ENCODE data around the gene SIGLEC8. TPM values are rescaled to one million over a fixed set of nuclear protein-coding genes. Genes with fewer than 3 reads are reported as not detected.

SIGLEC8 gene
- polyA plus RNA-seq, 1 donor from 2014 or later: not detected

DNA sequence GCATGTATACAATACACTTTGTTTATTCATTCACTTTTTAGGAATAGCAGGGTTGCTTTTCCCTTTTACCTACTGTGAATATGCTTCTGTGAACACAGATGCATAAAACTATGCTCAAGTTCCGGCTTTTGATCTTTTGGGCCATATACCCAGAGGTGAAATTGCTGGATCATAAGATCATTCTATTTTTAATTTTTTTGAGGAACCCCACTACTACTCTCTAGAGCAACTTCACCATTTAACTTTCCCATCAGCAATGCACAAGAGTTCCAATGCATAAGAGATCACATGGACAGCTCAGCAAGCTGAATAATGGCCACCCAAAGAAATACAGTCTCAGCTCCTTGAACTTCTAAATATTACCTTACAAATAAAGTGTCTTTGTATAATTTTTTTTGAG lies 23.8 kb downstream of the SIGLEC8 start:
- Histone ChIP-seq H3K9me3 (ENCODE audit: low read length) (no peaks in the 10 kb centered on the region), H3K27ac (ENCODE audit: low read length) (no peak overlapping the region), H3K9me2 (ENCODE audit: insufficient read depth, low read length) (no peaks in the 10 kb centered on the region), H2AFZ (ENCODE audit: low read depth, low read length) (no peak overlapping the region), H3K9ac (ENCODE audit: low read length) (no peak overlapping the region), H3K27me3 (ENCODE audit: insufficient read depth, low read depth, low read length) (no peaks in the 10 kb centered on the region), H3F3A (ENCODE audit: insufficient read depth, low read length, poor library complexity, severe bottlenecking) (no peaks in the 10 kb centered on the region), H3K79me2 (replicated peaks; ENCODE audit: insufficient read depth, low read length) (no peaks in the 10 kb centered on the region), H4K20me1 (ENCODE audit: insufficient read depth) (no peaks in the 10 kb centered on the region), H3K4me3 (ENCODE audit: low read length) (no peak overlapping the region), H3K36me3 (ENCODE audit: insufficient read depth, low read length) (no peaks in the 10 kb centered on the region), H3K4me2 (ENCODE audit: low read length) (no peak overlapping the region)
- TF ChIP-seq EZH2 (IDR thresholded peaks at IDR 0.05; ENCODE audit: borderline replicate concordance, insufficient read depth, low read length, poor library complexity, severe bottlenecking): no peak
- no peak for TF ChIP-seq REST (IDR thresholded peaks at IDR 0.05; ENCODE audit: borderline replicate concordance)
- TF ChIP-seq EP300 (conservative IDR thresholded peaks at IDR 0.05; ENCODE audit: poor library complexity, severe bottlenecking): no peak
- no peak for TF ChIP-seq RAD21 (conservative IDR thresholded peaks at IDR 0.05)
- no peak for TF ChIP-seq POLR2AphosphoS5 (IDR thresholded peaks at IDR 0.05)
- no peak for TF ChIP-seq SMC3 (conservative IDR thresholded peaks at IDR 0.05; ENCODE audit: poor library complexity)
- TF ChIP-seq CTCF (IDR thresholded peaks at IDR 0.05; ENCODE audit: poor library complexity, severe bottlenecking): no peak
- no peak for TF ChIP-seq TAF1 (IDR thresholded peaks at IDR 0.05; ENCODE audit: low read depth)
- no peak for TF ChIP-seq MXI1 (conservative IDR thresholded peaks at IDR 0.05; ENCODE audit: poor library complexity, severe bottlenecking)

GRCh38 chr19:51433043-51433442 lies 25.2 kb downstream of the SIGLEC8 start:
- TF ChIP-seq POLR2AphosphoS5 (IDR thresholded peaks at IDR 0.05): no peak
- no peak for TF ChIP-seq MXI1 (conservative IDR thresholded peaks at IDR 0.05; ENCODE audit: poor library complexity, severe bottlenecking)
- H3K36me3 ChIP-seq (ENCODE audit: insufficient read depth, low read length): no peaks in the 10 kb centered on the region
- no peaks in the 10 kb centered on the region for H3K27me3 ChIP-seq (ENCODE audit: insufficient read depth, low read depth, low read length)

DNA sequence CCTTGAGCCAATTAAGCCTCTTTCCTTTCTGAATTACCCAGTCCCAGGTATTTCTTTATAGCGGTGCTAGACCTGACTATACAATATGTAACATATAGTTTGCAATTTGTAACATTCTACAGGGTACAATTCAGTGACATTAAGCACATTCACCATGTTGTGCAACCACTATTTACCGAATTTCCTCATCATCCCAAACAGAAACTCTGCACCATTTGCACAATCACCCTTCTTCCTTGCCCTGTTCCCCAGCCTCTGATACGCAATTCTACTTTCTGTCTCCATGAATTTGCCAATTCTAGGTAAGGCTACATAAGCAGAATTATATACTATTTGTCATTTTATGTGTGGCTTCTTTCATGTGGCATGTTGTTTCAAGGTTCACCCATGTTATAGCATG lies 27.1 kb downstream of the SIGLEC8 start:
- H3K9ac ChIP-seq (ENCODE audit: low read length): no peak overlapping the region
- no peaks in the 10 kb centered on the region for H3K36me3 ChIP-seq (ENCODE audit: insufficient read depth, low read length)
- H3F3A ChIP-seq (ENCODE audit: insufficient read depth, low read length, poor library complexity, severe bottlenecking): no peaks in the 10 kb centered on the region
- H3K27me3 ChIP-seq (ENCODE audit: insufficient read depth, low read depth, low read length): no peaks in the 10 kb centered on the region
- TF ChIP-seq TAF1 (IDR thresholded peaks at IDR 0.05; ENCODE audit: low read depth) (no peak), REST (IDR thresholded peaks at IDR 0.05; ENCODE audit: borderline replicate concordance) (no peak), CTCF (IDR thresholded peaks at IDR 0.05; ENCODE audit: poor library complexity, severe bottlenecking) (no peak), RAD21 (conservative IDR thresholded peaks at IDR 0.05) (no peak), SMC3 (conservative IDR thresholded peaks at IDR 0.05; ENCODE audit: poor library complexity) (no peak), MXI1 (conservative IDR thresholded peaks at IDR 0.05; ENCODE audit: poor library complexity, severe bottlenecking) (no peak), POLR2AphosphoS5 (IDR thresholded peaks at IDR 0.05) (no peak), EZH2 (IDR thresholded peaks at IDR 0.05; ENCODE audit: borderline replicate concordance, insufficient read depth, low read length, poor library complexity, severe bottlenecking) (no peak), EP300 (conservative IDR thresholded peaks at IDR 0.05; ENCODE audit: poor library complexity, severe bottlenecking) (no peak)
- H3K9me2 ChIP-seq (ENCODE audit: insufficient read depth, low read length): no peaks in the 10 kb centered on the region
- no peak overlapping the region for H3K4me3 ChIP-seq (ENCODE audit: low read length)
- no peak overlapping the region for H3K4me2 ChIP-seq (ENCODE audit: low read length)
- no peak overlapping the region for H2AFZ ChIP-seq (ENCODE audit: low read depth, low read length)
- H3K9me3 ChIP-seq (ENCODE audit: low read length): no peaks in the 10 kb centered on the region
- H3K27ac ChIP-seq (ENCODE audit: low read length): no peak overlapping the region
- no peaks in the 10 kb centered on the region for H3K79me2 ChIP-seq (replicated peaks; ENCODE audit: insufficient read depth, low read length)
- H4K20me1 ChIP-seq (ENCODE audit: insufficient read depth): no peaks in the 10 kb centered on the region

More at GRCh38 chr19:51433043-51433442, 25.2 kb downstream of the SIGLEC8 start:
- Histone ChIP-seq H2AFZ (ENCODE audit: low read depth, low read length) (no peak overlapping the region), H3K79me2 (replicated peaks; ENCODE audit: insufficient read depth, low read length) (no peaks in the 10 kb centered on the region), H3K9ac (ENCODE audit: low read length) (no peak overlapping the region), H3K27ac (ENCODE audit: low read length) (no peak overlapping the region), H3K4me3 (ENCODE audit: low read length) (no peak overlapping the region), H3K9me2 (ENCODE audit: insufficient read depth, low read length) (no peaks in the 10 kb centered on the region), H4K20me1 (ENCODE audit: insufficient read depth) (no peaks in the 10 kb centered on the region), H3F3A (ENCODE audit: insufficient read depth, low read length, poor library complexity, severe bottlenecking) (no peaks in the 10 kb centered on the region), H3K4me2 (ENCODE audit: low read length) (no peak overlapping the region), H3K9me3 (ENCODE audit: low read length) (no peaks in the 10 kb centered on the region)

Measured in neural cell (in vitro differentiated cells).